SK-N-SH treated with all-trans-retinoic acid at 6 μM for 48 hours (cell line): ENCODE results near the gene CD180.

Source experiments
- BACH2 ChIP-seq: fragments of 250-450 bp; sonication (Bioruptor Pico); IDR thresholded peaks from 2 replicates; pipeline ENCODE4 v1.9.0; 2021; ENCODE audit warnings: mild to moderate bottlenecking, borderline replicate concordance
- CSDC2 ChIP-seq: fragments of 250-450 bp; sonication (Bioruptor Pico); IDR thresholded peaks from 2 replicates; pipeline ENCODE4 v1.5.0; 2020; ENCODE audit warnings: mild to moderate bottlenecking, moderate library complexity
- PPARA ChIP-seq: fragments of 250-450 bp; sonication (Bioruptor Pico); IDR thresholded peaks from 2 replicates; pipeline ENCODE4 v1.5.0; 2020; ENCODE audit warnings: mild to moderate bottlenecking, borderline replicate concordance

GRCh38 chr5:67240065-67240464 is 43.5 kb upstream of the CD180 start:
- TF ChIP-seq BACH2: no peak
- no peak for TF ChIP-seq CSDC2 (CRISPR knock-in tag)
- TF ChIP-seq PPARA (CRISPR knock-in tag): no peak
